Embryonic facial prominence (tissue), 1 donor: ENCODE results near the gene RIT2.

Source experiments
- DNase-seq: peaks from one replicate; pipeline ENCODE4 v3.0.0-alpha.2; 2016; ENCODE audit errors: extremely low spot score

The RIT2 gene

DNA sequence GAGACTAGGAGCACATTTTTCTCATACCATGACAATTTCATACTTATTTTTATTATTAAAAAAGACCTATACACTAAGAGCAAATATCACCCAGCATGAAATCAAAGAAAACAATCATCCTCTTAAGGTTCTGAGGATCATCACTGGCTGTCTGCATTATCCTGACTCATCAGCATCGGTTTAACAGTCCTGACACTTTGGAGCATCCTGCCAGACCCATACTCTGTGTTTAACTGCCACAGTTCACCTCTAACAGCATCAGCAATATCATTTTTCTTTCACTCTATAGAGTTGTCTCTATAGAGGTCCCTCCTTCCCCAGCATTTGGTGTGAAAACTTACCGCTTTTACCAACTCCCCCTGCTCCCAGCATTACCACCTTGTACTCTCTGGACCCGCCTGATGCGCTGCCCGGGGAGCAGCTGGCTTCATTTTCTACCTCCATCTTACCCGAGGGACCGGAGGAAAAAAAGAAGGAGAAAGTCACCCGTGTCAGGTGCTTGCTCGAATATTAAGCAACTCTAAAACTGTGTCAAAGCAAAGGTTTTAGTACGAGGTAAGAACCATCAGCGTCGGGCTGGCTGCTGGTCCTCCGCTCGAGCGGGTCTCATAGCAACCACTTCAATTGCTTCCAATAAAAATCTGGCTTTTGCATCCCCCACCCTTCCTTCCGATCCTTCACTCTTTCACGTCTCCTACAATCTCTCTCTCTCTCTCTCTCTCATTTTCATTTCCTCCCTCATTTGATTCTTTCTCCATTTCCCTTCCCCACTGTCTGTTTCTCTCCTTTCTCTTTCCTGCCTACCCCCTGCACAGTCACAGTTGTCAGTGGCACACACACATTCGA is at the start of gene RIT2:
Gene RIT2, minus strand, starts transcription at position 610 of the 846 bp plus-strand sequence.
- no peak for DNase-seq

- DNase-seq = no peak
Observed at GRCh38 chr18:43161528-43161927, 46.0 kb upstream of the RIT2 start.

GRCh38 chr18:43160509-43160908 is 45.0 kb upstream of the RIT2 start:
- DNase-seq = no peak

- no peak for DNase-seq
Observed at GRCh38 chr18:43159926-43160325, 44.4 kb upstream of the RIT2 start.

DNA sequence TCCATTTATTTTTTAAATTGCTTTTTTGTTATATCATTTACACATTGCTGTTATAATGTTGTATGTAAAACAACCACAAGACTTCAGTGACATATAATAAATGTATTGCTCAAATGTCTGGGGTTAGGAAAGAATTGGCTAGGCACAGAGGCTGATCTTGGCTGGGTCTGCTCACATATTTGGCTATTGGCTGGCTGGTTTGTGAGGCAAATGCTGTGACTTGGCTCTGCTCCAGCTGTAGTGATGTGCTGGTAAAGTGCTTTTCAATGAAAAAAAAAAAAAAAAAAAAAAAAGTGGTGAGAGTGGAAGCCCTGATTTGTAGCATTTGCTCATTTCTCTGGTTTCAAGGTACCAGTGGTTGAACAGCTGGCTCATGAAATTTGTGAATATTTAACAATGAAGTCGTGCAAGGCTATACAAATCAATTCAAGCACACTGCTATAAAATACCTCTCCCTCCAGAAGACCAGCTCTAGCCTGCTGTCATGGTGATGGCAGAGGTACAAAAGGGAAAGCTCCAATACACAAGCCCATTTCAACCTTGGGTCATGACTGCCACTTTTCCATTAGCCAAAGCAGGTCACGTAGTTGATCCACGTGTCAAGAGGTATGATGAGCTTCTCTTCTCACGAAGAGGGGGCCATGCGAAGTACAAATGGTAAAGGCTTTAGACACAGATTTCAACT is 43.7 kb upstream of the RIT2 start:
- DNase-seq = no peak

- DNase-seq = no peak
Observed at GRCh38 chr18:43158381-43158780, 42.9 kb upstream of the RIT2 start.

DNA sequence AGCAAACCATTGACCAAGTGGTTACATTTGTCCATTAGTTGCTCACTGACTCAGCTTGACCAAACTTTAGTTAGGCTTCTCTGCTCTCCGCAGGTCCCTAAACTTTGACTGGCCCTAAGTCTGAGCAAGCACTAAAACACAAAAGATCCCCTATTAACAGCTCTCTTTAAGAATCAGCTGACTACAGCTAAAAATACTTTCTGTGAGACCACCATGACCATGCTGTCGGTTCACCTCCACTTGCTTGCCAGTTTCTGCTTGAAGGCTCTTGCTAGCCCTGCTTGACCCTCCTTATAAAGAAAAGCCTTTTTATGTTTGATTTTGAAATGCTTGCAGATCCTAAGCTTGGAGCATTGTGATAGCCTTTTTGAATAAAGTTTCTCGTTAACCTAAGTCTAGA is 40.4 kb upstream of the RIT2 start:
- DNase-seq = no peak

DNA sequence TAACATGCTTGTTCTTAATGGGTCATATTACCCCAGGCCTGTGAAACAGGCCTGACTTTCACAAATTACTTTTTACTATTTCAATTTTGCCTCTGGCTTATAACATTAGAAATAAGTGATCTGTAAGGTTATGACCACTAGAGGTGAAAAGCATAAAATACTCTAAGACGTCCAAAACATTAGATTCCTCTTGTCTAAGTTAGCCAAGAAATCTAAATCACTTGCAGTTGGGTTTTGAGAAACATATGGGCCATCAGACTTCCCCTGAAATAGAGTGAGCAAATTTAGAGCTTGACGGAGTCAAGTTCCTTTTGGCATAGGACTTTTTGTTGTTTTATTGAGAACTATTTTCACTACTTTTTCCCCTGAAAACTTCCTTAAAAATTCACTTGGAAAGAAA is 32.7 kb upstream of the RIT2 start:
- DNase-seq = no peak

- no peak for DNase-seq
Observed at GRCh38 chr18:43141208-43141607, 25.7 kb upstream of the RIT2 start.

DNA sequence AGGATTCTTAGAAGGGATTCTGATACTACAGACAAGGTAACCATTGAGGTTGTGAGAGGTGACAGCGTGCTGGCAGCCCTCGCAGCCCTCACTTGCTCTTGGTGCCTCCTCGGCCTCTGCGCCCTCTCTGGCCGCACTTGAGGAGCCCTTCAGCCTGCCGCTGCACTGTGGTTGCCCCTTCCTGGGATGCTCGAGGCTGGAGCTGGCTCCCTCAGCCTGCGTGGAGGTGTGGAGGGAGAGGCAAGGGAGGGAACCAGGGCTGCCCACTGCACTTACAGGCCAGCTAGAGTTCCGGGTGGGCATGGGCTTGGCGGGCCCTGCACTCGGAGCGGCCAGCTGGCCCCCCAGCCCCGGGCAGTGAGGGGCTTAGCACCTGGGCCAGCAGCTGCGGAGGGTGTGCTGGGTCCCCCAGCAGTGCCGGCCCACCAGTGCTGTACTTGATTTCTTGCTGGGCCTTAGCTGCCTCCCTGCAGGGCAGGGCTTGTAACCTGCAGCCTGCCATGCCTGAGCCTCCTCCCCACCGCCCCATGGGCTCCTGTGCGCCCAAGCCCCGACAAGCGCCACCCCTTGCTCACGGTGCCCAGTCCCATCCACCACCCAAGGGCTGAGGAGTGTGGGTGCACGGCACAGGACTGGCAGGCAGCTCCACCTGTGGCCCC is 23.9 kb upstream of the RIT2 start:
- DNase-seq = no peak

DNA sequence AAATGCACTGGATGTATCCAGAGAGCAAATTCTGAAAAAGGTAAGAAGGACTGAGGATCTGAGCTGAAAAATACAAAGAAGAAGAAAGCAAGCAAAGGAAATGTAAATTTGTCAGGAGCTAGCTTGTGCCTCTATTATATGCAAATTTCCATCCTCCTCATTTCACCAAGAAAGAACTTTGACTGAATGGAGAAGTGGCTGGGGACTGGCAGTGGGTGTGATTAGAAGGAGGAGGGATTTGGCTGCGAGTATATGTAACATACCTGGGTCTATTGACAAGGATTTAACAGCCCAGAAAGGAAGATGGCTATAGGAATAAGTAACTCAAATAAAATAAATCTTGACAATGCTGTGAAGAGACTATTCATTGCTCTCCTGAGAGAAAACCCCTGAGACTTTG is 19.4 kb upstream of the RIT2 start:
- DNase-seq = no peak

DNA sequence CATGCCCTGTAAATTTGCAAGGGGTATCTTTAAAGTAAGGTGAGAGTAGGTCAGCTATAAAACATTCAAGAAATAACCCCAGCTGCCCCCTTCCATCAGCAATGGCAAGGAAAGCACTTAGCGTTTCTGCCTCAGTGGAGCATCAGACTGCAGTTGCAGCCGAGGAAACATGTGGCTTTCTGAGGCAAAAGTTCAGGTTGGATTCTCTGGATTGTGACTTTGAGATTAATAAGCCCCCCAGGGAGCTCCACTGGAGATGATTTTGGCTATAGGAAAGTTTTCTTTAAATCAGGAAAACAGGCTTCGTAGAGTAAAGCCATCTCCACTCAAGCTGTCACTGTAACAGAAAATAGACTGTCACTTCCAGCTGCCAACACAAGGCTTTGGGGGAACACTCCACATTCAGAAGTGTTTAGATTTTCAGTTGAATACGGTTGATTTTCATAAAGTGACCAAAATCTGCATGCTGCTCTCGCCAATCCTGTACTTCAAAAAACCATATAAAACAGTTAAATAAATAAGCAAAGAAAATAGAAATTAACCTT is 15.3 kb upstream of the RIT2 start:
- DNase-seq = no peak

- no peak for DNase-seq
Observed at GRCh38 chr18:43129946-43130524, 14.6 kb upstream of the RIT2 start.

DNA sequence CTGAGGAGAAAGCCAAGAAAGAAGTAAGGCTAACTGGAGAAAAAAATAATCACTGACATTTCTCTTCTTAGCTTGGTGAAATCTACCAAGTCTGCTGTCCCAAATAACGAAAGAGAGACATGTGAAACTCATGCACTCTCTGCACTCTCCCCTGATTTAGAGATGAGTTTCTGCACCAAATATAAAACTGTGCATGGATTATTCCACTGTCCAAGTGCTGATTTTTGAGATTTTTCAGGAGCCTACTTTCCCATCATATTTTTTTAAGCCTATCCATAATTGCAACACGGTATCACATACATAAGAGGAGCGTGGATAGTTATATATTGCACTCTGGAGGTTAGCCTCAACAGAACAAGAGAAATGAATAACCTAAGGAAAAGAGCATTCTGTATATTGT is 10.0 kb upstream of the RIT2 start:
- DNase-seq = no peak

- no peak for DNase-seq
Observed at GRCh38 chr18:43122955-43123354, 7.5 kb upstream of the RIT2 start.

DNA sequence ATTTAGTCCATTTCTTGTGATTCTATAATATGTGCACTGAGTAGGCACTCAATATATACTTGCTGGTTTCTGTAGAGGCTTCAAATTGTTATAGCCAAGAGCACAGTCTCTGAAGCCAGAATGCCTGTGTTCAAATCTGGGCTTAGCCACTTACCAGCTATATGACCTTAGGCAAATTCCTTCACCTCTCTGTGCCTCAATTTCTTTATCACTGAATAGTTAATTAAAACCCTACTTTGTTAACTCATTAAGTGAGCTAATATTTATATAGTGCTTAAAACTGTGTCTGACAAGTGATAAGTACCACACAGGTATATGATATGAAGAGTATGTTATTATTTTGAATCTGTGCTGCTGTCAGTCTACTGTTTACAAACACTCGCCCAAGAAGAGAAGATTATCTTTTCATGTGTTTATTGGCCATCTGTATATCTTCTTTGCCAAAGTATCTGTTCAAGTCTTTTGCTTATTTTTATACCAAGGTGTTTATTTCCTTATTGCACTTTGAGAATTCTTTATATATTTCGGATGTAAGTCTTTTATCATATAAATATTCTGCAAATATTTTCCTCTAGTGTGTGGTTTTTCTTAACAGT is 1.3 kb upstream of the RIT2 start:
- no peak for DNase-seq

- no peak for DNase-seq
Observed at GRCh38 chr18:43113220-43113895, 2.1 kb downstream of the RIT2 start.

DNA sequence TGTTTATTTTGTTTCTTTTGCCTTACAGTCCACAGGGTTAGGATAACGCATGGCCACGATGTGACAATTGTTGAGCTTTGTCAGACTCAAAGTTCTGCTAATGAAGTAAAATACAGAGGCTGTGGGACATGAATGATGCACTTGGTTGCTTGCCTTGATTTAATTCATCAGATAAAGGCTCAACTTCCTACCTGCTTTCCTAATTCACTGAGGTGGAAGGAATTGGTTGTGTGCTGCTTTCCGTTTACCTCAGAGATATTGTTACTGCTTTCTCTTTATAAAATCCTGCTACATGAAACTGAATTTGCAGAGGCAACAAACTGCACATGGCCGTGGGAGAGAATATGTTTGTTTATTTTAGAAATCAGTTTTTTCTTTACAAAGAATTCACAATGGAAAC is 6.6 kb downstream of the RIT2 start:
- no peak for DNase-seq

DNA sequence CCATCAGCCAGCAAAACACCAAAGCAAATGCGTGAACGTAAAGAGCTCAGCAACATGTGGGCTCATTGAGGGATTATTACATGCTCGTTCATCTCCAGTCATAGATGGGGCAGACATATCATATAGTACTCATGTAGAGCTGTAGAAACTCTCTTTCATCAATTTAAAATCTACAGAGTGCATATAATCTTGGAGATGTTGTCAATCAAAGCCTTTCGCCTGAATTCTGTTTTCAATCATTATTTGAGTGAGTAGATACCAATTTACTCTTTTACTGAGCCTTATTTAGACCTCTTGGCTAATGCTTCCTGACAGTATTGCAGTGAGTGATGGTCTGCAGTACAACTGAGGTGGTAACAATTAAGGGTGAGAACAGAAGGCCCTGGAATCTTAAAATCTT is 7.0 kb downstream of the RIT2 start:
- DNase-seq = no peak

GRCh38 chr18:43093646-43094045 is 21.8 kb downstream of the RIT2 start:
- no peak for DNase-seq

DNA sequence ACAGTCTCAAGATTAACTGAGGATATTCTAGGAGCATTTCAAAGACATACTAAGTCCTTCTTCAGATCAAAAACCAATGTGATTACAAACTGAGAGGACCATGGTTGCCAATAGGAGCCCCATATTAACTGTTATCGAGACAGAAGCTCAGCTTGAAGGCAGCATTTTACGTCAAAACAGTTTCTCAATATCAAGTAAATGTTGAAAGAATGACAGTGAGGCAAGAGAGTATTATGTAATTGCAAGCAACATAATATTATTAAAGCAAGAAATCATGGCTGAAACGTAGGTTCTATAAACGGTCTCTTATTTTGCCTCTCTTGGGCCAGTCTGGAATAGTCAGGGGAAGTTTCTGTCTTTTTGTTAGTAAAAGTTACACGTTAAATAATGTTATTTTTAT is 22.9 kb downstream of the RIT2 start:
- DNase-seq = no peak
